Measurements from ENCODE around the gene KLF14.
"Not testable (repeated sequence)": the region's sequence is repeated elsewhere in the genome, so short reads cannot be mapped to it uniquely, and the experiment has no call there.

Gene KLF14

GRCh38 chr7:130733931-130734814, at the start of gene KLF14:
TSS of gene KLF14 (minus strand) at chr7:130734207. CDS start at chr7:130734033, 174 bp downstream.
- peak; percentile 59 to 70 for ATAC-seq

- no peak for ATAC-seq
Measured at GRCh38 chr7:130781346-130781745, 47.3 kb upstream of the KLF14 start.

GRCh38 chr7:130777426-130777825, 43.4 kb upstream of the KLF14 start:
- ATAC-seq = no peak

- ATAC-seq = not testable (repeated sequence)
Measured at GRCh38 chr7:130772456-130772855, 38.4 kb upstream of the KLF14 start.

GRCh38 chr7:130768854-130769253, 34.8 kb upstream of the KLF14 start:
- no peak for ATAC-seq

GRCh38 chr7:130764569-130764968, 30.6 kb upstream of the KLF14 start:
- not testable (repeated sequence) for ATAC-seq

- ATAC-seq = peak in 1 of 2 donors; percentile 24
Measured at GRCh38 chr7:130758429-130759056, 24.5 kb upstream of the KLF14 start.

- no peak for ATAC-seq
Measured at GRCh38 chr7:130756316-130756715, 22.3 kb upstream of the KLF14 start.

- no peak for ATAC-seq
Measured at GRCh38 chr7:130752424-130752823, 18.4 kb upstream of the KLF14 start.

- no peak for ATAC-seq
Measured at GRCh38 chr7:130750755-130751154, 16.7 kb upstream of the KLF14 start.

- ATAC-seq = no peak
Measured at GRCh38 chr7:130748531-130749389, 14.8 kb upstream of the KLF14 start.

- ATAC-seq = no peak
Measured at GRCh38 chr7:130741331-130741995, 7.5 kb upstream of the KLF14 start.

- ATAC-seq = no peak
Measured at GRCh38 chr7:130740606-130741005, 6.6 kb upstream of the KLF14 start.

- no peak for ATAC-seq
Measured at GRCh38 chr7:130736298-130736900, 2.4 kb upstream of the KLF14 start.

GRCh38 chr7:130734815-130735716, 1.1 kb upstream of the KLF14 start:
- ATAC-seq = no peak

- peak; percentile 34 to 43 for ATAC-seq
Measured at GRCh38 chr7:130732980-130733930, 752 bp downstream of the KLF14 start.

- ATAC-seq = no peak
Measured at GRCh38 chr7:130723784-130724183, 10.2 kb downstream of the KLF14 start.

- no peak for ATAC-seq
Measured at GRCh38 chr7:130721486-130722277, 12.3 kb downstream of the KLF14 start.

- ATAC-seq = no peak
Measured at GRCh38 chr7:130719541-130719940, 14.5 kb downstream of the KLF14 start.

All from activated CD4-positive, CD25-positive, alpha-beta regulatory T cell treated with anti-CD3 and anti-CD28 coated beads, Interleukin-2, amount 50 U/mL, for 24 hours (primary cell).